MCF 10A (cell line): Measurements from ENCODE around the gene PIAS2. TPM values are rescaled to one million over a fixed set of nuclear protein-coding genes. Genes with fewer than 3 reads are reported as not detected.
"Not testable (repeated sequence)": the region's sequence is repeated elsewhere in the genome, so short reads cannot be mapped to it uniquely, and the experiment has no call there.

Experiments used
- Bru-seq: library from RNA; stranded (reverse); fragments of 400-500 nt; gene quantifications from one replicate; lab custom pipeline; 2021; lab: Mats Ljungman, UMichigan
- BruChase-seq, 2 experiments: library from RNA; stranded (reverse); fragments of 400-500 nt; gene quantifications; one replicate each; lab custom pipeline; 2021; lab: Mats Ljungman, UMichigan
- BruUV-seq: library from RNA; stranded (reverse); fragments of 400-500 nt; replicated peaks from 2 replicates; lab custom pipeline; 2021; lab: Mats Ljungman, UMichigan
- CTCF ChIA-PET: fragments of 300-600 bp; sonication (Branson Sonifier 250); formaldehyde crosslinking; extraction: SDS; loops from one replicate; lab custom pipeline; 2021; ENCODE audit warnings: antibody characterized with exemption, inconsistent platforms; lab: Yijun Ruan, JAX
- POLR2A ChIA-PET: fragments of 300-600, 350-650 bp; sonication (Branson Sonifier 250); formaldehyde crosslinking; extraction: SDS; loops from one replicate; lab custom pipeline; 2020; ENCODE audit warnings: antibody characterized with exemption, inconsistent platforms; lab: Yijun Ruan, JAX
- DNase-seq: peaks from one replicate; pipeline ENCODE4 v3.0.0-alpha.2; 2018; ENCODE audit not compliant: unreplicated experiment
- H3K27ac Mint-ChIP-seq: one replicate; pipeline ENCODE4 v1.8.0; 2022; ENCODE audit warnings: mild to moderate bottlenecking, low read depth, mixed read lengths; ENCODE audit not compliant: unreplicated experiment
- H3K27me3 Mint-ChIP-seq: one replicate; pipeline ENCODE4 v1.8.0; 2022; ENCODE audit warnings: mixed read lengths; ENCODE audit not compliant: insufficient read depth, unreplicated experiment
- H3K36me3 Mint-ChIP-seq: one replicate; pipeline ENCODE4 v1.8.0; 2022; ENCODE audit warnings: mild to moderate bottlenecking, moderate library complexity, mixed read lengths; ENCODE audit not compliant: insufficient read depth, unreplicated experiment
- H3K4me1 Mint-ChIP-seq: one replicate; pipeline ENCODE4 v1.8.0; 2022; ENCODE audit warnings: mixed read lengths; ENCODE audit not compliant: insufficient read depth, unreplicated experiment
- H3K4me3 Mint-ChIP-seq: one replicate; pipeline ENCODE4 v1.8.0; 2022; ENCODE audit warnings: mild to moderate bottlenecking, moderate library complexity, mixed read lengths; ENCODE audit not compliant: unreplicated experiment
- H3K9me3 Mint-ChIP-seq: one replicate; pipeline ENCODE4 v1.8.0; 2022; ENCODE audit warnings: mixed read lengths; ENCODE audit not compliant: unreplicated experiment
- intact Hi-C: fragments of 100-400 bp; cut with micrococcal nuclease; formaldehyde crosslinking; loops from 2 replicates; pipeline ENCODE4 v1.14.1; 2022
- long read RNA-seq: library from polyadenylated mRNA; stranded (forward); transcript quantifications from one replicate; pipeline ENCODE4 v2.0.0, GENCODE V29; 2022
- total RNA-seq: library from RNA; stranded (reverse); gene quantifications from 2 replicates; pipeline ENCODE4 v1.2.3, GENCODE V29; 2022
- TF ChIP-seq, protein P1 (sequence below): fragments of 200-600 bp; IDR thresholded peaks from one replicate; pipeline ENCODE4 v1.8.0; 2022; ENCODE audit warnings: antibody characterized with exemption, mild to moderate bottlenecking; ENCODE audit not compliant: unreplicated experiment

Gene PIAS2, protein sequence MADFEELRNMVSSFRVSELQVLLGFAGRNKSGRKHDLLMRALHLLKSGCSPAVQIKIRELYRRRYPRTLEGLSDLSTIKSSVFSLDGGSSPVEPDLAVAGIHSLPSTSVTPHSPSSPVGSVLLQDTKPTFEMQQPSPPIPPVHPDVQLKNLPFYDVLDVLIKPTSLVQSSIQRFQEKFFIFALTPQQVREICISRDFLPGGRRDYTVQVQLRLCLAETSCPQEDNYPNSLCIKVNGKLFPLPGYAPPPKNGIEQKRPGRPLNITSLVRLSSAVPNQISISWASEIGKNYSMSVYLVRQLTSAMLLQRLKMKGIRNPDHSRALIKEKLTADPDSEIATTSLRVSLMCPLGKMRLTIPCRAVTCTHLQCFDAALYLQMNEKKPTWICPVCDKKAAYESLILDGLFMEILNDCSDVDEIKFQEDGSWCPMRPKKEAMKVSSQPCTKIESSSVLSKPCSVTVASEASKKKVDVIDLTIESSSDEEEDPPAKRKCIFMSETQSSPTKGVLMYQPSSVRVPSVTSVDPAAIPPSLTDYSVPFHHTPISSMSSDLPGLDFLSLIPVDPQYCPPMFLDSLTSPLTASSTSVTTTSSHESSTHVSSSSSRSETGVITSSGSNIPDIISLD
- 22.8 and 28.2 TPM in 2 replicates for total RNA-seq
- Bru-seq, nascent RNA = percentile 76 among the genes with signal in this experiment
- percentile 70 among the genes with signal in this experiment for BruChase-seq, experiment 1, labeled RNA remaining after a 6-hour chase
- percentile 78 among the genes with signal in this experiment for BruChase-seq, experiment 2, labeled RNA remaining after a 2-hour chase
- long read RNA-seq, full-length matches to known transcripts = 28 of 42 reads
- long read RNA-seq, partial matches to known transcripts = 1 of 42 reads
- long read RNA-seq, other reads (novel, unspliced or antisense) = 13 of 42 reads

DNA sequence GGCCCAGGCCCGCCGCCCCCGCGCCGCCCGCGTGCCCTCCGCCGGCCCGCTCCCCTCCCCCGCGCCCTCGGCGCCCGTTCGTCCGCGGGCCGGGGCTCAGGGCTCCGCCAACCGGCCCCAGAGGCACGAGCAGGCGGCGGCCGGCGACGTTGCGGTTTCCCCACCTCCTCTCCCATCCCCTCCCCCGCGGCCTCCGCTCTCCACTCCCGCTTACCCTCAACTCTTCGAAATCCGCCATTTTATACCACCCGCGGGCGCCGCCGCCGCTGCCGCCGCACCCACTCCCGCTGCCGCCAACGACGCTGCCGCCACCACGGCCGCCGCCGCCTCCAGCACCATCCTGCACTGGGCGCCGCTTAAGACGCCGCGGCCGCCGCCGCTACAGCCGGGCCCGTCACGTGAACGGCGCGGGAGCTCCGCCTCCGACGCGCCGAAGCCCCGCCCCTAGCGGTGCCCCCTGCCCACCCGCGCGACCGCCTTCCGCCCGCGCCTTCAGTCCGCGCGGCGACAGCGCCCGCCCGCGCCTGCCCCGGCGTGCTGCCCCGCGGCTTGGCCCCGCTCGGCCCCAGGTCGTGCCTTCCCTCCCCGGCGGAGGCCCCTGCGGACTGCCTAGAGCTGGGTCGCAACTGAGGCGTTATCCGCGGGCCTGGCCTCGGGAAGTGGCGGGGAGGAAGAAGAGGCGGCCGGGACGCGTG, at the start of gene PIAS2, which contains the start of gene KATNAL2:
Gene PIAS2 (minus strand): TSS at position 400 of the 695 bp plus-strand sequence. CDS start 162 bp downstream, at position 238.
Gene KATNAL2 (plus strand): TSS at position 495 of the 695 bp plus-strand sequence. CDS start 29,271 bp downstream, outside the sequence.
- peak; percentile 65 for DNase-seq
- no peaks in the 10 kb centered on the region for H3K27me3 Mint-ChIP-seq
- intact Hi-C loops = no loop called here
- H3K9me3 Mint-ChIP-seq = no peaks in the 10 kb centered on the region
- peak within 1 kb of the TSS; percentile 85 for H3K4me3 Mint-ChIP-seq
- no TSS peak for BruUV-seq
- POLR2A ChIA-PET = interaction anchor here (0.6 to 1.4 kb wide), 6 partner anchors 21 to 860 kb away, joined by 3 to 6 read pairs (median 3); no protein-coding TSS in a partner anchor
- CTCF ChIA-PET = interaction anchor here (0.7 kb wide), 1 partner anchor 274 kb away, joined by 4 read pairs; no protein-coding TSS in a partner anchor
- H3K36me3 Mint-ChIP-seq = peaks cover 5% of the 10 kb centered on the region
- H3K4me1 Mint-ChIP-seq = peaks cover 23% of the 10 kb centered on the region
- peak within 1 kb of the TSS; percentile 75 for H3K27ac Mint-ChIP-seq
- TF ChIP-seq, protein P1, sequence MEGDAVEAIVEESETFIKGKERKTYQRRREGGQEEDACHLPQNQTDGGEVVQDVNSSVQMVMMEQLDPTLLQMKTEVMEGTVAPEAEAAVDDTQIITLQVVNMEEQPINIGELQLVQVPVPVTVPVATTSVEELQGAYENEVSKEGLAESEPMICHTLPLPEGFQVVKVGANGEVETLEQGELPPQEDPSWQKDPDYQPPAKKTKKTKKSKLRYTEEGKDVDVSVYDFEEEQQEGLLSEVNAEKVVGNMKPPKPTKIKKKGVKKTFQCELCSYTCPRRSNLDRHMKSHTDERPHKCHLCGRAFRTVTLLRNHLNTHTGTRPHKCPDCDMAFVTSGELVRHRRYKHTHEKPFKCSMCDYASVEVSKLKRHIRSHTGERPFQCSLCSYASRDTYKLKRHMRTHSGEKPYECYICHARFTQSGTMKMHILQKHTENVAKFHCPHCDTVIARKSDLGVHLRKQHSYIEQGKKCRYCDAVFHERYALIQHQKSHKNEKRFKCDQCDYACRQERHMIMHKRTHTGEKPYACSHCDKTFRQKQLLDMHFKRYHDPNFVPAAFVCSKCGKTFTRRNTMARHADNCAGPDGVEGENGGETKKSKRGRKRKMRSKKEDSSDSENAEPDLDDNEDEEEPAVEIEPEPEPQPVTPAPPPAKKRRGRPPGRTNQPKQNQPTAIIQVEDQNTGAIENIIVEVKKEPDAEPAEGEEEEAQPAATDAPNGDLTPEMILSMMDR = no peak

- H3K9me3 Mint-ChIP-seq, H3K4me1 Mint-ChIP-seq, POLR2A ChIA-PET, H3K4me3 Mint-ChIP-seq, DNase-seq, BruUV-seq, H3K27me3 Mint-ChIP-seq, H3K36me3 Mint-ChIP-seq, H3K27ac Mint-ChIP-seq, intact Hi-C loops, CTCF ChIA-PET: not testable (repeated sequence)
These were observed 49.0 kb upstream of the PIAS2 start for GRCh38 chr18:46966266-46966665.

DNA sequence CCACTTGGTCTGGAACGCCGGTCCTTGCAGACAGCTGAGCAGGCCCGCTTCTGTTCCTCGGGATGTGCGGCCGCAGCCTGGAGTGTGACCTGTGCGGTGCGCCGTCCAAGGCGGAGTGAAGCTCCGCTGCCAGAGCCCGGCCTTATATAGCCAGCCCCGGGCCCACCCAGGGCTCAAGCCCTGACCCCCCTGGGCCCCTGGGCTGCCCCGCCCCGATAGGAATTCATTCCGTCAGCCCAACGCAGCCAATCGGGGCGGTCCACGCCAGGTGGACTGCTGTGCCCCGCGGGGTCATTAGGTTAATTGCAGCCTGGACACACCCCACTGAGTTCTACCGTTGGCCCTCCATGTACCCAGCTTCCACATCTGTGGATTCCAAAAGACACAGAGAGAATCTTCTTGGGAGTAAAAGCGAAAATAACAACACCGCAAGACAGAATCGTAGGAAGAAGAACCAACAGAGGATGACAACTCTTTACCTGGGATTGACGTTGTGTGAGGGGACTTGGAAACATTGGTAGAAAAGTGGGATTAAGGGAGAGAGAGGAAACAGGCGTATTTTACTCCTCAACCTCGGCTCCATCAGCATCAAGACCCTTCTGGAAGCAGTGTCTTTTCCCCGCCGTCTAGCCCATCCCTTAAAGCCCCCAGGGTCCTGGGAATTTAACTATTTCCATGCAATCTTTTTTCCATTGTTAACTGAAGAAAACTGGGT, 47.4 kb upstream of the PIAS2 start:
- H3K36me3 Mint-ChIP-seq, H3K27ac Mint-ChIP-seq, H3K4me3 Mint-ChIP-seq, CTCF ChIA-PET, BruUV-seq, POLR2A ChIA-PET, intact Hi-C loops, H3K27me3 Mint-ChIP-seq, DNase-seq, H3K4me1 Mint-ChIP-seq: not testable (repeated sequence)
- peaks cover 19% of the 10 kb centered on the region for H3K9me3 Mint-ChIP-seq

- H3K4me1 Mint-ChIP-seq, H3K36me3 Mint-ChIP-seq, intact Hi-C loops, BruUV-seq, CTCF ChIA-PET, H3K27me3 Mint-ChIP-seq, H3K4me3 Mint-ChIP-seq, POLR2A ChIA-PET, DNase-seq, H3K27ac Mint-ChIP-seq: not testable (repeated sequence)
- peaks cover 19% of the 10 kb centered on the region for H3K9me3 Mint-ChIP-seq
These were observed 46.6 kb upstream of the PIAS2 start for GRCh38 chr18:46963656-46964578.
